Astrocyte (in vitro differentiated cells and primary cell): ENCODE measurements around the gene ZNF83.

Experiments used
- CTCF ChIP-seq: IDR thresholded peaks from 2 replicates; pipeline ENCODE4 v1.5.1; 2011; ENCODE audit warnings: low read depth, mild to moderate bottlenecking, inconsistent platforms, low read length, moderate library complexity; ENCODE audit not compliant: insufficient read depth
- EZH2 ChIP-seq: IDR thresholded peaks from 2 replicates; pipeline ENCODE4 v1.6.1; 2012; ENCODE audit warnings: mild to moderate bottlenecking, low read length, inconsistent platforms; ENCODE audit not compliant: insufficient read depth

DNA sequence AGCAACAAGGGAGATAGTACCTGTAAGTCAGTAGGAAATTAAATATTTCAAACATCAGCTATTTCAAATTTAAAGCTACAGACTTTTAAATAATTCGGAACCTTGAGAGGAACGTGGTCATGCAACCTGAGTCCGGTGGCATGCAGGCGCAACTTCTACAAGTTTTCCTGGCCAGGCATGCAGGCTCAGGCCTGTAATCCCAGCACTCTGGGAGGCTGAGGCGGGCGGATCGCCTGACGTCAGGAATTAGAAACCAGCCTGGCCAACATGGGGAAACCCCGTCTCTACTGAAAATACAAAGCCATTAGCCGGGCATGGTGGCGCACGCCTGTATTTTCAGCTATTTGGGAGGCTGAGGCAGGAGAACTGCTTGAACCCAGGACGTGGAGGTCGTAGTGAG is 70.2 kb downstream of the ZNF83 start:
- TF ChIP-seq CTCF (no peak), EZH2 (no peak)
